Measurements from ENCODE around the gene BBS12. TPM values are rescaled to one million over a fixed set of nuclear protein-coding genes. Genes with fewer than 3 reads are reported as not detected.

BBS12 gene
- polyA plus RNA-seq, 1 experiment = 1.9 TPM

DNA sequence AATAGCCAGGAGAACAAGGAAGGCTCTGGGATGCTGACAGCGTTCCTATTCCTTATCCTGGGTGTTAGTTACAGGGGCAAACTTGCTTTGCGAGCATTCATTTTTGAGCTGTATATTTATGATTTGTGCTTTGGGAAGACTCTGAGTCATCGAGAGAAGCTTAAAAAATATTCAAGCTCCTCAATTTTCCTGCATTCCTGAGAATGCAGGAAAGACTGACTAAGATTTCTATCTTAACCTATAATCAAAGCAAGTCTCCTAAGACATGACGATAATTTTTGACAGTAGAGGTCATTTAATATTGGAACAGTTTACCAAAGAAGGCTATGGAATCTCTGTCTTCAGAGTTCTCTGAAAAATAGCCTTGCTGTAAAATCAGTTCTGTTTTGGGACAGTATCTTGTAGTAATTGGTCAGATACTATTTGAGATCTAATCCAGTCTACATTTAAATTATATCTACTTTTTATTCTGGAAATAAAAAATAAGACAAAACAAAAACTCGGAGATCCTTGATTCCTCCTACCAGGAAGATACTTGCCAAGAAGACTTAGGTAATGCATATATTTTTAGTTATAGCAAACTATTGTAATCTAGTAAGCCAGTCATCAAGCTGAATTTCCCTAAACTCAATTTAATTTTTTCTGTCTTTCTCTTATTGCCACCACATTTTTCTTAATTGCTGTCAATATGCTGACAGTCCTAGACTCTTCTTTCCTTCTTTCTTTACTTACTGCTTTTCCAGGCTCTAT, 31.7 kb downstream of the BBS12 start:
- POLR2A ChIA-PET = interaction anchor here (0.6 to 1.8 kb wide), 8 partner anchors 14 to 69 kb away, joined by 3 to 6 read pairs (median 5); no protein-coding TSS in a partner anchor
- TF ChIP-seq, protein P1, sequence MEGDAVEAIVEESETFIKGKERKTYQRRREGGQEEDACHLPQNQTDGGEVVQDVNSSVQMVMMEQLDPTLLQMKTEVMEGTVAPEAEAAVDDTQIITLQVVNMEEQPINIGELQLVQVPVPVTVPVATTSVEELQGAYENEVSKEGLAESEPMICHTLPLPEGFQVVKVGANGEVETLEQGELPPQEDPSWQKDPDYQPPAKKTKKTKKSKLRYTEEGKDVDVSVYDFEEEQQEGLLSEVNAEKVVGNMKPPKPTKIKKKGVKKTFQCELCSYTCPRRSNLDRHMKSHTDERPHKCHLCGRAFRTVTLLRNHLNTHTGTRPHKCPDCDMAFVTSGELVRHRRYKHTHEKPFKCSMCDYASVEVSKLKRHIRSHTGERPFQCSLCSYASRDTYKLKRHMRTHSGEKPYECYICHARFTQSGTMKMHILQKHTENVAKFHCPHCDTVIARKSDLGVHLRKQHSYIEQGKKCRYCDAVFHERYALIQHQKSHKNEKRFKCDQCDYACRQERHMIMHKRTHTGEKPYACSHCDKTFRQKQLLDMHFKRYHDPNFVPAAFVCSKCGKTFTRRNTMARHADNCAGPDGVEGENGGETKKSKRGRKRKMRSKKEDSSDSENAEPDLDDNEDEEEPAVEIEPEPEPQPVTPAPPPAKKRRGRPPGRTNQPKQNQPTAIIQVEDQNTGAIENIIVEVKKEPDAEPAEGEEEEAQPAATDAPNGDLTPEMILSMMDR (IDR thresholded peaks at IDR 0.05; ENCODE audit: insufficient read depth, low read depth, low read length) = no peak
- DNase-seq (ENCODE audit: low read depth) = no peak
- CTCF ChIA-PET = interaction anchor here (1.1 to 2.5 kb wide), 4 partner anchors 13 to 150 kb away, joined by 3 to 10 read pairs (median 4); no protein-coding TSS in a partner anchor
- no peaks in the 10 kb centered on the region for H3K36me3 ChIP-seq (ENCODE audit: control insufficient read depth, insufficient read depth, low read length)
- no peak overlapping the region for H3K4me3 ChIP-seq (ENCODE audit: low read depth, low read length)
- no peaks in the 10 kb centered on the region for H3K27me3 ChIP-seq (ENCODE audit: control insufficient read depth, insufficient read depth, low read length)

DNA sequence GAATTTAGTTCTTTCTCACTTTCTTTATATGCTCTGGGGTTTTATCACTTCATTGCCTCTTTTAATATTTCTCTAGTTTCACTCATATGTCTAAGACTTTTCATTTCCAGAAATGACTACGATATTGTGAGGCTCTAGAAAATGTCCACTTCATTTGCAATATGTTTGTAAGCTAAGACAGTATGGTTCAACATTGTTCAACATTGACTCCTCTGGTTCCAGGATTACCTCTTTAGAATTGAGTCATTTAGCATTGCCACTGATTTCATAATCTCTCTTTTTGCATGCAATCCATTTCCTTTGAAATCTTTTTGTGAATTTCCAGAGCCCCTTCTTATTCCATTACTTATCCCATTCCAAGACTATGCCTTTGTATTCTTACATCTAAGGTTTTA, 32.3 kb downstream of the BBS12 start:
- POLR2A ChIA-PET = interaction anchor here (0.7 to 1.8 kb wide), 3 partner anchors 33 to 68 kb away, joined by 5 read pairs; no protein-coding TSS in a partner anchor
- no peak overlapping the region for H3K4me3 ChIP-seq (ENCODE audit: low read depth, low read length)
- H3K27me3 ChIP-seq (ENCODE audit: control insufficient read depth, insufficient read depth, low read length) = no peaks in the 10 kb centered on the region
- CTCF ChIA-PET = interaction anchor here (1.2 to 2.5 kb wide), 3 partner anchors 12 to 149 kb away, joined by 4 to 10 read pairs (median 4); no protein-coding TSS in a partner anchor
- H3K36me3 ChIP-seq (ENCODE audit: control insufficient read depth, insufficient read depth, low read length) = no peaks in the 10 kb centered on the region
- TF ChIP-seq, protein P1 (IDR thresholded peaks at IDR 0.05; ENCODE audit: insufficient read depth, low read depth, low read length) = no peak
- DNase-seq (ENCODE audit: low read depth) = peak; percentile 77

DNA sequence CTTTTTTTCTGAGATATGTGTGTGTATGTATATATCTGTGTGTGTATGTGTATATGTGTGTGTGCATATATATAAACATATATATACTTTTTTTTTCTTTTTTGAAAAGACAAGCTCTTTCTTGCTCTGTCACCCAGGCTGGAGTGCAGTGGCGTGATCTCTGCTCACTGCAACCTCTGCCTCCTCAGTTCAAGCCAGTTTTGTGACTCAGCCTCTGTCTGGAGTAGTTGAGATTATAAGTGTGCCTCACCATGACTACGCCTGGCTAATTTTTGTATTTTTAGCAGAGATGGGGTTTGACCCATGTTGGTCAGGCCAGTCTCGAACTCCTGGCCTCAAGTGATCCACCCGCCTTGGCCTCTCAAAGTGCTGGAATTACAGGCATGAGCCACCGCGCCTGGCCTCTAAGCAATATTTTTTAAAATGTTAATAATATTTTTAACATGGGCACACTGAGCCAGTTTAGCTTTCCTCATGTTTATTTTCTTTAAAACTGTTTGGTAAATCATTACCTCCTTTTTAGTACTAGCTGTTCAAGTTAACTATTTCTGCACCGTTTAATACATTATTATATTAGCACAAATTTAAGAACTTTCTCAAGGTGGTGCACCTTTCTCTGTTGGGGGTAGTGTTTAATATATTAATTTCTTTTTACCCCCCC, 33.3 kb downstream of the BBS12 start:
- no peak overlapping the region for H3K4me3 ChIP-seq (ENCODE audit: low read depth, low read length)
- H3K36me3 ChIP-seq (ENCODE audit: control insufficient read depth, insufficient read depth, low read length) = no peaks in the 10 kb centered on the region
- DNase-seq (ENCODE audit: low read depth) = peak; percentile 76
- TF ChIP-seq, protein P1 (IDR thresholded peaks at IDR 0.05; ENCODE audit: insufficient read depth, low read depth, low read length) = no peak
- CTCF ChIA-PET = interaction anchor here (0.7 to 2.5 kb wide), 2 partner anchors 8 to 148 kb away, joined by 3 to 10 read pairs; no protein-coding TSS in a partner anchor
- POLR2A ChIA-PET = interaction anchor here (0.6 to 1.8 kb wide), 2 partner anchors 18 to 32 kb away, joined by 3 to 5 read pairs; no protein-coding TSS in a partner anchor
- H3K27me3 ChIP-seq (ENCODE audit: control insufficient read depth, insufficient read depth, low read length) = no peaks in the 10 kb centered on the region

DNA sequence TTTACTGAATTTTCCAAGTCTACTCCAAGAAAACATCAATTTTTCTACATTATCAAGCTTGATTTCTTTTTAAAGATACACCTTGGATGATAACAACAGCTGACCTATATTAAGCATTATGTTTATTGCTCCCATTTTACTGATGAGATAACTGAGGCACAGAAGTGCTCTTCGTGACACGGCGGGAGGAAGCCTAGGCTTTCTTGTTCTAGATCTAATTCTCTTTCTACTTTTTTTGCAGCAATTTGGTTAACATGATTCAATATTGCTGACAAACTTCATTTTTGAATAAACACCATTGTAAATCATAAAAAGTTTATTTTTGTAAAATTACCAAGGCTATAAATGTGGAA, 33.8 kb downstream of the BBS12 start:
- DNase-seq (ENCODE audit: low read depth) = no peak
- H3K27me3 ChIP-seq (ENCODE audit: control insufficient read depth, insufficient read depth, low read length) = no peaks in the 10 kb centered on the region
- TF ChIP-seq, protein P1 (IDR thresholded peaks at IDR 0.05; ENCODE audit: insufficient read depth, low read depth, low read length) = no peak
- H3K4me3 ChIP-seq (ENCODE audit: low read depth, low read length) = no peak overlapping the region
- ChIA-PET POLR2A (interaction anchor here (1.8 kb wide), 1 partner anchor 32 kb away, joined by 5 read pairs; no protein-coding TSS in a partner anchor), CTCF (interaction anchor here (0.7 to 2.5 kb wide), 2 partner anchors 9 to 148 kb away, joined by 3 to 10 read pairs; no protein-coding TSS in a partner anchor)
- H3K36me3 ChIP-seq (ENCODE audit: control insufficient read depth, insufficient read depth, low read length) = no peaks in the 10 kb centered on the region

DNA sequence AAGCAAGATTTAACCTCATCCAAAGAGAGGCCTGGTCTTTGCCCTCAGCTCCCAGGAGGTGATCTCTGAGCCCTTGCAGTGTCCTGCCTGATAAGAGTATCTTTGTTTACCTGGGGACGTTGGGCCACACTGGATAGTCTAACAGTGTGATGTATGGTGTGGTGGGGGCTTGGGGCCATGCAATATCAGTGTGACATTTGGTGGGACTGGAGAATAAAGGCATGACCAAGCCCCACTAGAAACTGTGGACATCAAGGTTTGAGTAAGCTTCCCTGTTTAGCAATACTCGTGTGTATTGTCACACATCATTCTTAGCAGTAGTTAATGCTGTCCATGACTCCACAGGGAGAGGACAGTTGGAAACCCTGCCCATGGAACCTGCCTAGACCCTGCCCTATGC, 34.4 kb downstream of the BBS12 start:
- H3K36me3 ChIP-seq (ENCODE audit: control insufficient read depth, insufficient read depth, low read length) = no peaks in the 10 kb centered on the region
- H3K4me3 ChIP-seq (ENCODE audit: low read depth, low read length) = no peak overlapping the region
- TF ChIP-seq, protein P1 (IDR thresholded peaks at IDR 0.05; ENCODE audit: insufficient read depth, low read depth, low read length) = no peak
- ChIA-PET POLR2A (no interaction called here), CTCF (interaction anchor here (0.6 to 2.5 kb wide), 6 partner anchors 9 to 147 kb away, joined by 3 to 10 read pairs (median 4); no protein-coding TSS in a partner anchor)
- DNase-seq (ENCODE audit: low read depth) = no peak
- H3K27me3 ChIP-seq (ENCODE audit: control insufficient read depth, insufficient read depth, low read length) = no peaks in the 10 kb centered on the region
